Amniotic stem cell (primary cell): ENCODE data around the gene RNF166.
A peak's percentile ranks its signal among the peaks of the same experiment; 100 is the strongest.

ENCODE experiments used
- DNase-seq: peaks from one replicate; lab custom pipeline; 2025; lab: John Stamatoyannopoulos, UW

RNF166 gene

DNA sequence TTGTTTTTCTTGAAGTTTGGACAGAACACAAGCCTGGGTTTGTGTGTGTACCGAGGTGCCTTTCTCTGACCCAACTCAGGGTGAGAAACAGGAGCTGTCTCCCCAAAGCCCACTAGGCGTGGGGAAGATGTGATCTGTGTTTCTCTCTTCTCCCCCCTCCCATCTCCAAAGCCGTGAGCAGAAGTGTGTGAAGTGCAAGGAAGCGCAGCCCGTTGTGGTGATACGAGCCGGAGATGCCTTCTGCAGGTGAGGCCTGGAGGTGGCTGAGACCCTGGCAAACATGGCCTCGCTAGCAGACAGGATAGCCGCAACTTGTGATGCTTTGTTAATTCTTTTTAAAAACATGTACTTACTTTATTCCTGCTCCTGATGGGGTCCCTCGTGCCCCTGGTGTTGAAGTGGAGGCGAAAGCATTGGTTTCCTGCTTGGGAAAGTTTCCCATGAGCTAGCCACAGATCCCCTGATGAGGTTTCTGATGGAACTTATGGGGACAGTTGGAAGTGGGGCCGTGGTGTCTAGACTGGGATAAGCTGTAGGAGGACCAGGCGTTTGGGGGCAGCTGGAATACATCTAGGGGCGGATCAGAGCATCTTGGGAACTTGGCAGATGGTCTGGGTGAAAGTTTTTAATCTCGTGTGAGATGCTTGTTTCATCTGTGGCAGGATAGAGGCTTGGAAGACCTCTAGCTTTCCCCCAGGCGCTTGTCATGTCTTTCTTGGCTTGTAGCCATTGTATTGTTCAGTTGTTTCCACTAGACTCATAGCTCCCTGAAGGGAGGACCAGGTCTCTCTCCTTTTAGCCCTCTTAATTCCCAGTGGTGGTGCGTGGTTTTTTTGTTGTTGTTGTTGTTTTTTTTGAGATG, 988 bp upstream of the RNF166 start:
- no peak for DNase-seq

DNA sequence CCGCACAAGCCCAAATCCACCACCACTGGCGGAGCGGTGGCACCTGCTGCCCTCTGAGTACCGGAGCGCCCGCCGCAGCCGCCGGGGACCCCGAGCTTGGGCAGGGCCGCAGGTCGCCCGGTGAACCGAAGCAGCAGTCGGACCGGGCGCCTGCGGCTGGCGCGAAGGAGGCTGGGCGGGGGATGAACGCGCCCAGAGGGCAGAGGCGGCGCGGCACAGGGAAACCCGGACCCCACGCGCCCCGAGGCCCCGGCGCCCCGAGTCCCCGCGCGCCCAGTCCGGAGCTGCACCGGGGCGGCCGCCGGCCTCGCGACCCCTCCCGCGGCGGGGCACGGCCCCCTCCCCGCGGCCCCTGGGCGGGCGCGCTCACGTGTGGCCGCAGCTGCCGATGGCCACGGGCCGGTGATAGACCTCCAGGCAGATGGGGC, 393 bp downstream of the RNF166 start:
- DNase-seq: no peak

DNA sequence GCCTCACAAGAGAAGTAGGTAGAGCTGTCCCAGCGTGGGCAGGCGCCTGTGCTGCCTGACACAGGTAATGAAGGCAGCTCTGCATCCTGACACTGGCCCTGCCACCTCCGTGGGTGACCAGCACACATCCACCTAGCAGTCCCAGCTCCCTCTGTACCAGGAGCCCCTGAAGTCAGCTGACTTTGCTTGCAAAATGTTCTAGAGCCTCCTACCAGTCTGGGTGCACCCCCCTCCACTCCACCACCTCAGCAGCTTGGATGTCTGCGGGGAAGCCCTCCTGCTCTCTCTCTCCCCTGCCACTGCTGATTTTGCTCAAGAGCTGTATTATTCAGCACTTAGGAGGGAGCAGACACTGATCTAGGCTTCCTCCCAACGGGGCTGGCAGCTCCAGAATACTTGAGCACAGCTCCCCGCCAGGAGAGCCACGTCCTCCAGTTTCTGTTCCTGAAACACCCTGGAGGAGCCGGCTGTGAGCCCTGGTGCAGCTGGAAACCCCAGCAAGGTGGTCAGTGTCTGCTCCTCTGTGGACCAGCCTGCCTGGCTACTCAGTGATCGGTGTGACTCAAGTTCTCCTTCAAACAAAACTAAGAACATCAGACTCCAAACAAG, 1.0 kb downstream of the RNF166 start:
- no peak for DNase-seq

DNA sequence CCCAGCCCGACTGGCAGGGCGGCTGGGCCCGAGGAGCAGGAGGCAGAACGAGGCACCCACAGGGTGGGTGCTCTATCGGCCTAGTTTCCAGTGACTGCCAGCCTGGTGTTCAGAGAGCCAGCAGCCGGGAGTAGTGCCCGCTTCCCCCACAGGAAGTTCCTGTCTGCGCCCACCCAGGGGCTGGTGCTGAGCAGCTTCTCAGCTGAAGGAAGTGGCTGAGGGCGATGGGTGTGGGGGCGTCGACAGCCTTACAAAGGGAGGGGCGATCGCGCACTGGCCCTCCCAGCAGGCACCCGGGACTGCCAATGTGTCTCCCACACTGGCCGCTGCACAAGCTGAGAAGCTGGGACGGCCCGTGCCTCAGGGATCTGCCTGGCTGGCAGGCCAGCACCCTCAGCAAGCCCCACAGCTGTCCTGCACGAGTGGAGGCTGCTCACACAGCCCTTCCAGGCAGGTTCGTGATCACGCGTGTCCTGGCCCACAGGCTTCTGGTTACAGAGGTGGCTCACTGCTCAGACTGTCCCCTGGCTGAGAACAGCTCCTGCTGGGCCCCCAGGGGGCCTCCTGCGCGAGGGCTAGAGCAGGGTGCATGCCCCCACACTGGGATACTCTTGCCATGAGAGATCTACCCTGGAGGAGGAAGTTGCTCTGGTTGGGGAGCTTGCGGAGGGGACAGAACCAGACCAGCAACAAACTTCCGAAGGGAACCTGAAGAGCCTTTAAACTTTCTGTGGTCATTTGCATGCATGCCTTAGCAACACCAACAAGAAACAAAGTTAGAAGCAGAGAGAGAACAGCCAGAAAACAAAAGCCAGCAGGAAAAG, 2.5 kb downstream of the RNF166 start:
- DNase-seq: no peak

DNA sequence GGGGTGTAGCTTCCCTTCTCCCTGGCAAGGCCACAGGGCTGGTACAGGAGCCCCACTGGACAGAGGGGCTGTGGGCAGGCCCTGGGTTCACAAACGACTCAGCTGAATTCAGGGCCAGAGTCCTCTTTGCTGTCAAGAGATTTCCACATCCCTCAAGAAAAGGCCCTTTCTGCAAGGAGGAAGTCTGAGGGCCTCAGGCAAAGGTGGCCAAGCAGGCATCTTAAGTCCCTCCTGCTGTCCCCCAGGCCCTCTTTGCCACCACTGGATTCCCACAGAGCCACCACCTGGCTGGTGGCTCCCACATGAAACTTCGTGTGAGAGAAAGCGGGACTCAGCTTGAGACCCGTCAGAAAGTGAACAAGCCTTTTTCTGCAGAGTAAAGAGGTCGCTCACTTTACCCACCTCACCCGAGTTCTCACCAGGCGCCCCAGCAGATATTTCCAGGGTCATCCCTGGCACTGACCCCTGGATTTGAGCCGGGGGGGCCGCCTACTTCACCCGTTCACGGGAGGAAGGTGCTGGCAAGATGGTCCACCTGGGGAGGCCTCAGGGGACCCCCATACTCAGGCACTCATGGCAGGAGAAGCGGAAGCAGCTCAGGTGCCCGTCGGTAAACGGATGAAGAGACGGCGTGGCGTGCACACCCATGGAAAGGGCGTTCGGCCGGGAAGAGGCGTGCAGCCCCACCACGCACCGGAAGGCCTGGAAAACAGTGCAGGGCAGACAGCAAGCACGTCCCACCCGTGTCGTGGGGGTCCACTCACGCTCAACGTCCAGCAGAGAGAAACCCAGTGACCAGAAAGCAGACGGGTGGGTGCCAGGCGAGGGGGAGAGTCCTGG, 3.6 kb downstream of the RNF166 start:
- DNase-seq: no peak

DNA sequence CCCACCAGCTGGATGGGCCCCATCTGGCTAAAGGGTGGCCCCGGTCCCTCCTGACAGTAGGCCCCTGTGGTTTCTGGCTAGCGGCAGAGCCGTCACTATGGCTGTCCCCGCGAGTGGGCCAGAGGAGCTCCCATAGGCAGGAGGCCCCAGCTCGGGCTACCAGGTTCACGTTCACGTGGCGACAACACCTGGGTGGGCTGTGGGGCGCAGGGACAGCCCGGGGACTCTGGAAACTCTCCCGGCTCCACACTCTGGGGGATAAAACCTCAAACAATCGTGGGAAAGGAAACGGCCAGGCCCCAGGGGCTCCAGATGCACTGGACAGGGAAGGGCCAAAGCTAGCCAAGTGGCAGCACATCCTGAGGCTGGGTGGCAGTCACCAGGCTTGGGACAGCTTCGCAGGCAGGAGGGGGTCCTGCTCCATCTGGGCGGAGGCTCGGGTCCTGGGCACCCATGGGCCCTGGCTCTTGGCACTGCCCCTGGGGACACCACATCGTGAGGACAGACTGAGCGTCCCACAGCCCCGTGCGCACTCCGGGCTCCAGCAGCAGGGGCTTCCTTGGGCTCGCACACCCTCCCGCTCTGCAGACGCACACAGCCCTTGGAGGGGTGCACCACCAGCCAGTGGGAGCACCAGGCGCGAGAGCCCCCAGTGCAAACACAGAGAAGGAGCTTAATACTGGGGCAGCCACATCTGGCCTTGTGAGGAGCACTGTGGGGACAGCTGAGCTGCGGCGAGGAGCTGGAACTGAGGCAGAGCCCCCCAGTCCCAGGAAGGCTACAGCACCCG, 4.4 kb downstream of the RNF166 start:
- DNase-seq: no peak

DNA sequence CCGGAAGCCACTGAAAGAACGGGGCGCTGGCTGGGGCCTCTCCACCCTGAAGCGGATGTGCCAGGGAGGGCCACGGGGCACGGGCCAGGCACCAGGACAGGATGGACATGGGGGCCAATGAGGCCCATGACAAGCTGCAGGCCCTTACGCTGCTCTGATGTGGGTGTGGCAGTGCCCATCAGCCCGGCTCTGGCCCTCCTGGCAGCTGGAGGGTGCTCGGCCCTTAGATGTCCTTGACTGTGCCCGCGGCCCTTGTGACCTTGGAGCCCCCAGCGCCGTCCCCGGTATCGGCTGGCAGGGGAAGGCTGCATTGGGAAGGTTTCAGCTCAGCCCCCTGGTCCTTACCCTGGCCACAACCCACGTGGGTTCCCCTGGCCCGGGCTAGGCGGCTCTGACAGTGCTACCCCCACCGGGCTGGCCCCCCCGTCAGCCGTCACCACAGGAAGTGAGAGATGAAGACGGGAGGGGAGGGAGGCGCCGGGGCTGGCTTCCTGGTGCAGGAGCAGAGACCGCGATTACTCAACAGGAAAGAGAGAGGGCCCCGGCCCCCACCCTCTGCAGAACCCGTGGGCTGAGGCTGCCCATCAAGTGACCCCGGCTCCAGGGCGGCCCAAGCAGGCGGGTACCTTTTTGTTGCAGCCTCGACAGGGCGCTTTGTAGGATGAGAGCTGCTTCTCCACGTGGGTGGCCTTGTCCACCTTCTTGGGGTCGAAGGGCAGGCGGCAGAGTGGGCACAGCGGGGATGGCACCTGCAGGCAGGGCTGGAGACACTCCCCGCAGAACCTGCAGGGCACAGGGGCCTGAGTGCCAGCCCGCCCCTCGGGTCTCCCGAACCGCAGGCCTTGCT, 5.3 kb downstream of the RNF166 start:
- DNase-seq: peak; percentile 49

DNA sequence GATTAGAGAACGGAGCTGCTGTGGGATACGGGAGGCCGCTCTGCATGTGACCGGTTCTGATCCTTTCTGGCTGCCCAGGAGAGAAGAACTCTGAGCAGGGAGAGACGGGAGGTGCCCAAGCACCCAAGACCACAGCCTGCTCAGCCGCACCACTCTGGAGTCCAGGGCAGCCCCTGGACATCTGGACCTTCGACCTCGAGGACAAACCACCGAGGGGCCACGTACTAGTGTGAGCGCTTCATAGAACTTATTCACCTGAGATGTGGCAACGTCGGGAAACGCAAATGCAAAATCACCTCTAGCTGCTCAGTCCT, 5.9 kb downstream of the RNF166 start:
- no peak for DNase-seq

DNA sequence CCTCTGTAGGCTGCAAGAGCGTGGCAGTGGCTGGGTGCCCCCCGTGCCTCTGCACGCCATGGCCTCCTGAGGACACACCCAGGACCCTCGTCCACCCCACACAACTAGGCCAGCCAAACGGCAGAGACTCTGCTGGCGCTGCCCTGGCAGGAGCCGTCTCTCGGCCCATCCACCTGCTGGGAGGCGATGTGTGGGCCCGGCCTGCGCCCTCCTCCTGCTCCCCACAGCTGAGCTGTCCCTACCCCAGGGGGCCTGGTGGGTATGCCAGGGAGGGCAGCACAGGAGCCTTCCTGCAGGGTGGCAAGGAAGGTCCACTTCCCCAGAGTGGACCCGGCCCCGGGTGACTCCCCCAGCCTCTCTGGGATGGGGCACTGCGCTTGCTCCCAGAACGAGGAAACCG, 7.0 kb downstream of the RNF166 start:
- DNase-seq: no peak

DNA sequence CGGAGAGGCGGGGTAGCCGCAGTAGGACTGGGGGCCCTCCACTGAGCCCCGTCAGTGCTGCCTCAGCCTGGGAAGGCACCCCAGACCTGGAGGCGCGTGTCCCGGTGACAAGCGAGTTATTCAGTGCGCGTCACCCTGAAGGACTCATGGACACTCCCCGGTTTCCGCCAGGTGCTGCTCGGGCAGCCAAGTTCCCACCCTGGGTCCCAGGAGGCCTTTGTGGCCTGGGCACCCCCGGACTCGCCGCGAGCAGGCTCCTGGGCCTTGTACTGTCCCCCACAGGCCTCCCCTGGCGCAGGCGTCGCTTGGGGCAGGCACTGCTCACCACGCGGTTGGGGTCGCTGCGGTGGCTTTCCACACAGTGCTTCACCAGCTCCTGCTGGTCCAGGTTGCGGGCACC, 7.6 kb downstream of the RNF166 start:
- no peak for DNase-seq

DNA sequence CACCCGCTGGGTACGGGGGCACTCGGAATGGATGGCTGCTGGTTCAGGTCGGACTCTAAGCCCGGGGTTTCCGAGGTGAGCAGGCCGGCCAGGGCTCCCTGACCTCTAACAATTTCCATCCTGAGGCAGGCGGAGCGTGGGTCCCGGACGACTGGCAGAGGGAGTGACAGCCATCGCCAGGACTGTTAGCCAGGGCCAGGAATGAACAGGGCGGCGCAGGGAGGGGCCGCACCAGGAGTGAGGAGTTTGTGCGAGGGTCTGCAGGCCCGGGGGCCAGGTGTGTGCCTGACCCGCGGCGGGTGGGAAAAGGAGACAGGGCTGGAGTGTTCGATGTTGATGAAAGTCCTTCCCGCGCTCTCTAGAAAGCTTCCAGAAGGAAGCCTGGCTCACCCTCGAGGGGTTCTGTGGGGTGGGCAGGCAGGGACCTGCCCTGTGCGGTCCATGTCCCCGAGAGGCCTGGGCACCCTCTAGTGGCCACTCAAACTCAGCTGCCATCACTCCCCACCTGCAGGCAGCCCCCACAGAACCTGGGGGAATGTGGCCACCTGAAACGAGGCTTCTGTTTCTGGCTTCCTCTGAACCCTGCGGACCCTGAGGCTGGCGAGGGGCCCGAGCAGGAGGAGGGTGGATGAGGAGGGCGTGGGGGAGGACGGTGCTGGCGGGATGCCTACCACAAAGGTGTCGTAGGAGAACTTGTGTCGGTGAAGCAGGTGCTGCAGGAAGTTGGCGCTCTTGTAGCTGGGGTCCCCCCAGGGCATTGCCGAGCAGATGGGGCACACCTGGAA, 8.2 kb downstream of the RNF166 start:
- DNase-seq: no peak

DNA sequence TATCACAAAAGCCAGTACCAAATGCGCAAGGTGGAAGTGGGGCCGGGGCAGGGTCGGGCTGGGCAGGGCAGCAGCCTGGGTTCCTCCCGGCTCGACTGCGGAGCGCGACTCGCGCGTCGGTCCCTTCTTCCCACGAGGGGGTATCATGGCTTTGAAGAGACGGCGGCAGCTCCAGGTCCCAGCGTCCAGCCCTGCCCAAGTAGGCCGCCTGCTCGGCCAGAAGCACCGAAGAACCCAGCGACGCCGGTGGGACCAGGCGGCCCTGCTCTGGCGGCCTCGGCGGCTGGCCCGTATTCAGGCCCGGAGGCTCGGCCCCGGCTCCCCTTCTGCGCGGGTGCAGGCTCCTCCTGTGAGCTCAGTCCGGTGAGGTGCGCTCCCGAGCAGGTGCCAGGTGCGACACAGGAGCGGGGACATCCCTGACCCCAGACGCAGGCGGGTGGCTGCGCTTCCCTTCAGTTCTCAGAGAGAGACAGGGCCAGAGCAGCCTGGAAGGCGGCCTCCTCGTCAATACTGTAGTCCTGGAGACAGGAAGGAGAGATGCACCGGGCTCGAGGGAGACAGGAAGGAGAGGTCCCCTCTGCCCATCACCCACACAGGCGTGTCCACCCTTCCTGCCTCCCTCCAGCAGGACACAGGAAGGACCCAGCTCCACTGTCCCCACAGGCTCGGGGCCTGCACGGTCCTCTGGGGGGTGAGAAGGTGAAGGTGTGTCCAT, 8.9 kb downstream of the RNF166 start:
- DNase-seq: no peak

DNA sequence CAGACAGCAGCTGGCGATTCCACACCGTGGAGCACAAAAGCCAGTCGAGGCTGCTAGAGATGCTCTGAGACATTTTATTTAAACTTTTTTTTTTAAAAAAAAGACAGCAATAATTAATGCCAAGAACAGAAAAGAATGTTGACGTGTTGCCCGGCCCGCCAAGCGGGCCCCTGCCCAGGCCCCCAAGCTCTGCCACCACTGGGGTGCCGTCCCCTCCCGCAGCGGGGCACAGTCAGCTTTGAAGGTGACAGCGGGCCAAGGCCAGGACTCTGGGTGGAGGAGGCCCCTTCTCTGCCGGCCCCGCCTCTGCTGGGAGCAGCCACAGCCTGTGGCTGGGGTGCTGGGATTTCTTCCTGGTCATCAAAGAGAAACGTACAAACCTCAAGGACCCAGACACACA, 9.8 kb downstream of the RNF166 start:
- DNase-seq: no peak

DNA sequence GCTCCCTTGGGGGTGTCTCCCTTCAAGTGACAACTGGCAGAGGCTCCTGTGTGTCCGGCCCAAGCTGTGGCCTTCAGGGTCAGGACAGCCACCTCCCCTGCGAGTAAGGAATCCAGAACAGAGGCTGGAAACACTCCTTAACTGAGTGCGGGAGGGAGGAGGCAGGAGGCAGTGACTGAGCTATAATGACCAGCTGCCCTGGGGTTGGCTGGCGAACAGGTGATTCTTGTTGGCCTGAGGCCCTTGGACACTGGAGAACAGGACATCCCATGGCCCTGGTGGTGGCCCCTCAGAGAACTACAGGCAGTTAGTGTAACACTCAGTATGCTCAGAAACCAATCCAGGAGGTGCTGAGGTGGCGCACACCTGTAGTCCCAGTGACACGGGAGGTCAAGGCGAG, 10.5 kb downstream of the RNF166 start:
- DNase-seq: no peak

DNA sequence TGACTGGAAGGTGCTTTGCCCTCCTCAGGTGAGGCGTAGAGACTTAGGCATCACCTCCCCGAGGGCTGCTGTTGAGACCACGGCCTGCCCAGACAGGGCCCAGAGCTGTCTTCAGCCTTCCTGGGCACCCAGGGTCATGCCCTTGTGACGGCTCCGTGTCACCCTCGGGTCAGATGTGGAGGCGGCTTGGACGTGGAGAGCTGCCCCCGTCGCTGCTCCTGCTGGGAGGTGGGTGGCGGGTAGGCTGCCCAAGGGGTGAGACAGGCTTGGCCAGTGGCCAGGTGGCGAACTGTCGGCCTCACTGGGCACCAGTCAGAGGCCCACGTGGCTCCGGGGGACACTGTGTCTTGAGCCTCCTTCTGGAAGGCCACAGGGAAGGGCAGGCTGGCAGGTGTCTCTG, 11.0 kb downstream of the RNF166 start:
- no peak for DNase-seq

DNA sequence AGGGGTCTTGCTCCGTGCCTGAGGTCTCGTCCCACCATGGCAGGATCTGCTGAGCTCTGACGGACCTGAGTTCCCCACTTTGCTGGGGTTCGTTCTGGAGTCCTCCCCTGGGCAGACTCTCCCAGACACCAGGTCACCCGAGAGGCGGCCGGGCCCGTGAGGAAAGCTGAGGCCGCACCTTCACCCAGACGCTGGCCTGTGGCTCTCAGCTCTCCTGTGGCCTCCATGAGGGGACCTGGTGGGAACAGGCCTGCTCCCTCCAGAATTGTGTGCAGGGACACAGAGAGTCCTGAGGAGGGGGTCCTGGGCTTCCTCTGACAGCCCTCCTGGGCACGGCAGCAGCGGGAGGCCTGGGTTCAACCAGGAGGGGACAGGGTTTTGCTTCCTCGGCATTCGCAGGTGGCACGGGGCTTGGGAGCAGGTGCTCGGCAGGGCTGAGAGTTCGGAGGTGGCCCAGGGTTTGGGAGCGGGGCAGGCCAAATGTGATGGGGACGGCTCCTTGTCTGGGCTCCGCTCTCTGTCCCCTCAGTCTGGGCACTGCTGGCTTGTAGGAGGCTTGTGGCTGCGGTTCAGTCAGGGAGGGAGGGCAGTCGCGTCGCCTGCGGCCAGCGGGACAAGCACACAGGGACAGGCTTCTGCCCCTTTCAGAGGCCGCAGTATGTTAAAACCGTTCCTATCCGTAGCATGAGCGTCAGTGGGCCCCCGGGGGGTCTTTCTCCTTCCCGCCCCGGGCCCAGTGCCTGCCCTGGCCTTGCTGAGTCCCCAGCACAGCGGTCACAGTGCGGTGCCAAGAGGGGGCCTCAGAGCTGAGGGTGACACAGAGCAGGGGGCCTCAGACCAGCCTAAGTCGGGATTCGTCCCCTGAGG, 11.8 kb downstream of the RNF166 start:
- no peak for DNase-seq

DNA sequence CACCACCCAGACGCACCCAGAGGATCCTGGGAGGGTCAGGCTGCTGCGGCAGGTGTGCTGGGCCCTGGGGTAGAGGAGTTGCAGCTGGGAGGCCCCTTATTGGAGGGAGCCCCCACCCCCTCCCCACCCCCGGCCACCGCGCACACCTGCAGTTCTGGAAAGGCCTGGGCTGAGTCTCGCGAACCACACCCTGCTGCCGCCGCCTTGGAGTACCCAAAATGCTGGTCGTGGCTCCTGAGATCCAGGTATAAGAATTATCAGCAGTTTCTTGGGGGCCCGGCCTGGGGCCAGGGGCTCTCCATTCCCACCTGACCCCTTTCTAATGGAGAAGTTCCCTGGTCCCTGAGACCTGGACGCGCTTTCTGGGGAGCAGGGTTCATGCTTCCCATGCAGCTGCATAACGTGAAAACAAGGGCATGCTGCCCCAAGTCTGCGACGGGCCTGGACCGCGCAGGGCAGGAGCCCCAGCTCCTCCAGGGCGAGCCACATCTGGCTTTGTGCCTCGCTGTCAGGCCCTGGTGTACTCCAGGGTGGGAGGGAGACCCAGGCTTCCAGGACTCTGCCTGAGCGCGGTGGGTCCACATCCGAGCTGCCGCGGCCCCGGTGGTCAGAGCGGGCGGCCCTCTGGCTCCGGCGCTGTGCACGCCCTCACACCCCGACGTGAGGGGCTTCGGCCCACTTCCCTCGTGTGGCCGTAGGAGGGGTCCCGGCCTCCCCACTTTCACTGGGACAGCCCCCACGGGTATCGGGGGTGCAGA, 12.6 kb downstream of the RNF166 start:
- DNase-seq: no peak
